Pancreas (tissue), 10 donors: Measurements from ENCODE around the gene DAAM2. TPM values are rescaled to one million over a fixed set of nuclear protein-coding genes. Genes with fewer than 3 reads are reported as not detected.

Experiments used
- ATAC-seq, 4 donors: fragments of 200-7000 bp; cut with Tn5 transposase; one replicate each; pipeline versions ENCODE4 v1.8.0 to v1.9.1; 2020; ENCODE audit warnings: mild to moderate bottlenecking in 4 of 4, moderate library complexity in 4 of 4
- DNase-seq, 6 donors: peaks; one replicate each; pipeline ENCODE4 v3.0.0-alpha.2; 2020
- FAIRE-seq: peaks from 2 replicates; lab custom pipeline; 2012; peaks lifted over from hg19 to GRCh38; lab: Jason Lieb, UNC
- H3K27ac ChIP-seq, 4 donors: fragments of 200-600 bp; sonication (generic); 1 replicate in 3 of 4; 2 replicates in 1 of 4; pipeline versions ENCODE4 v1.5.0 to v1.8.0; 2020
- H3K27me3 ChIP-seq, 4 donors: fragments of 200-600 bp; one replicate each; pipeline ENCODE4 v1.8.0; 2021
- H3K36me3 ChIP-seq, 3 donors: fragments of 200-600 bp; sonication (generic) in 1 of 3; one replicate each; pipeline versions ENCODE4 v1.5.0 to v1.8.0; 2020 to 2021
- H3K4me1 ChIP-seq, 3 donors: fragments of 200-600 bp; one replicate each; pipeline ENCODE4 v1.8.0; 2021
- H3K4me3 ChIP-seq, 4 donors: fragments of 200-600 bp; sonication (generic) in 2 of 4; one replicate each; pipeline versions ENCODE4 v1.5.0 to v1.8.0; 2020 to 2021
- H3K9me3 ChIP-seq, 4 donors: fragments of 200-600 bp; one replicate each; pipeline ENCODE4 v1.8.0; 2021
- WGBS, 2 donors: extraction: QIAGEN DNeasy Blood & Tissue Kit; methylation state at CpG; one replicate each; pipeline ENCODE4 v1.1.7; 2013; 5-methylcytosine and 5-hydroxymethylcytosine counted together
- intact Hi-C, 3 donors: fragments of 100-400 bp; cut with DNase I; formaldehyde crosslinking; loops; one replicate each; pipeline versions ENCODE4 v1.11.1 to v1.14.2; 2022
- polyA plus RNA-seq, 2 donors: library from polyadenylated mRNA; stranded (reverse); fragments of 200-250 nt; gene quantifications; one replicate each; pipeline ENCODE4 v1.2.3, GENCODE V29; 2013
- total RNA-seq, 6 donors: library from RNA; stranded (reverse); fragmentation: NEBNext Ultra II Directional in 4 of 6; extraction: Animal tissue kit (Norgen Biotek cat#: 25700) in 4 of 6; gene quantifications; one replicate each; pipeline versions ENCODE4 v1.2.1 to v1.2.4, GENCODE V29; 2021 to 2023
- TF ChIP-seq, protein P1 (sequence below), 4 donors: fragments of 200-600 bp; sonication (generic) in 3 of 4; IDR thresholded peaks; one replicate each; pipeline versions ENCODE4 v1.5.0 to v1.8.0; 2021; ENCODE audit warnings: antibody characterized with exemption in 4 of 4
- donor health status: healthy with polysubstance abuse.
- donor health status: DM: no; HTN: no; CAD: no; lungs with moderate emphysema.
- donor health status: DM: no; HTN: no; CAD: no.
- donor health status: control.
- donor health status: control.
- donor health status: Bipolar disorder and iron deficiency.
- donor health status: DM: yes; HTN: yes; CAD: no.
- donor health status: DM: no; HTN: no; CAD: no.
- donor health status: DM: no; HTN: no; CAD: no.
- donor health status: DM: yes; HTN: yes; CAD: no.

The DAAM2 gene
- total and polyA plus RNA-seq, 8 donors, result 4.0 to 10.5 (median 7.2) TPM

DNA sequence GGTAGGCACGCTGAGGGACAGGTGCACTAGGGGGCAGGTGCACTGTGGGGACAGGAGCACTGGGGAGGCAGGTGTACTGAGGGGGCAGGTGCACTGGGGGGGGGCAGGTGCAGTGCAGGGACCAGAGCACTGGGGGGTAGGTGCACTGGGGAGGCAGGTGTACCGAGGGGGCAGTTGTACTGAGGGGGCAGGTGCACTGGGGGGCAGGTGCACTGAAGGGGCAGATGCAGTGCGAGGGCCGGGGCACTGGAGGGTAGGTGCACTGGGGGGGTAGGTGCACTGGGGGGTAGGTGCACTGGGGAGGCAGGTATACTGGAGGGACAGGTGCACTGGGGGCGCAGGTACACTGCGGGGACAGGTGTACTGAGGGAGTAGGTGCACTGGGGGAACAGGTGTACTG, 39.5 kb downstream of the DAAM2 start:
- no peaks in the 10 kb centered on the region for H3K4me1 ChIP-seq

DNA sequence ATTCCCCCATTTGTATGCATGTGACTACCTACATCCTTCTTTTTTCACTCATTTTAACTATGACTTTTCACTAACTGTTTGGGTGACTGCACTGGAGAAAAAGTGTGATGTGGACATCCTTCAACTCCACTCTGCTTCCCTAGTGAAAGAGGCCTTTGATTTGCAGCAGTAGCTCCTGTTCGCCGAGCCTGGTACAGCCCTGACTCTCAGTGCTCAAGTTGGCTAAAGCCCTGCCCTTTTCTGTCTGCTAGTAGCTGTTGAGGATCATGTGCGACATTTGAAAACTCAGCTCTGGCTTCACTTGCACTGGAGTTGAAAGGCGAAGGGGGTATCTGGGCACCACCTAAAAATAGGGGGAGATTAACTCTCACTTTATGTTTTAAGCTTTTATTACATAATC, 42.1 kb downstream of the DAAM2 start:
- intact Hi-C loops, result no loop called here
- no peak for ATAC-seq
- TF ChIP-seq, protein P1, sequence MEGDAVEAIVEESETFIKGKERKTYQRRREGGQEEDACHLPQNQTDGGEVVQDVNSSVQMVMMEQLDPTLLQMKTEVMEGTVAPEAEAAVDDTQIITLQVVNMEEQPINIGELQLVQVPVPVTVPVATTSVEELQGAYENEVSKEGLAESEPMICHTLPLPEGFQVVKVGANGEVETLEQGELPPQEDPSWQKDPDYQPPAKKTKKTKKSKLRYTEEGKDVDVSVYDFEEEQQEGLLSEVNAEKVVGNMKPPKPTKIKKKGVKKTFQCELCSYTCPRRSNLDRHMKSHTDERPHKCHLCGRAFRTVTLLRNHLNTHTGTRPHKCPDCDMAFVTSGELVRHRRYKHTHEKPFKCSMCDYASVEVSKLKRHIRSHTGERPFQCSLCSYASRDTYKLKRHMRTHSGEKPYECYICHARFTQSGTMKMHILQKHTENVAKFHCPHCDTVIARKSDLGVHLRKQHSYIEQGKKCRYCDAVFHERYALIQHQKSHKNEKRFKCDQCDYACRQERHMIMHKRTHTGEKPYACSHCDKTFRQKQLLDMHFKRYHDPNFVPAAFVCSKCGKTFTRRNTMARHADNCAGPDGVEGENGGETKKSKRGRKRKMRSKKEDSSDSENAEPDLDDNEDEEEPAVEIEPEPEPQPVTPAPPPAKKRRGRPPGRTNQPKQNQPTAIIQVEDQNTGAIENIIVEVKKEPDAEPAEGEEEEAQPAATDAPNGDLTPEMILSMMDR (IDR thresholded peaks at IDR 0.05), result no peak
- Histone ChIP-seq H3K4me1 (no peaks in the 10 kb centered on the region), H3K4me3 (no peak overlapping the region), H3K27ac (no peak overlapping the region), H3K27me3 (no peaks in the 10 kb centered on the region), H3K9me3 (no peaks in the 10 kb centered on the region), H3K36me3 (no peaks in the 10 kb centered on the region)
- no peak for DNase-seq
- 90 to 91% methylated on average over 4 of the region's 4 CpGs for WGBS, 2 donors
- no peak for FAIRE-seq

More for the DNA sequence above, 39.5 kb downstream of the DAAM2 start:
- 86 to 87% methylated on average over 6 of the region's 6 CpGs for WGBS, 2 donors
- Histone ChIP-seq H3K9me3 (no peaks in the 10 kb centered on the region), H3K27me3 (no peaks in the 10 kb centered on the region), H3K27ac (no peak overlapping the region), H3K36me3 (no peaks in the 10 kb centered on the region), H3K4me3 (no peak overlapping the region)
- TF ChIP-seq, protein P1 (IDR thresholded peaks at IDR 0.05), result no peak
- intact Hi-C loops, result no loop called here
- FAIRE-seq, result no peak
- no peak for ATAC-seq
- no peak for DNase-seq

DNA sequence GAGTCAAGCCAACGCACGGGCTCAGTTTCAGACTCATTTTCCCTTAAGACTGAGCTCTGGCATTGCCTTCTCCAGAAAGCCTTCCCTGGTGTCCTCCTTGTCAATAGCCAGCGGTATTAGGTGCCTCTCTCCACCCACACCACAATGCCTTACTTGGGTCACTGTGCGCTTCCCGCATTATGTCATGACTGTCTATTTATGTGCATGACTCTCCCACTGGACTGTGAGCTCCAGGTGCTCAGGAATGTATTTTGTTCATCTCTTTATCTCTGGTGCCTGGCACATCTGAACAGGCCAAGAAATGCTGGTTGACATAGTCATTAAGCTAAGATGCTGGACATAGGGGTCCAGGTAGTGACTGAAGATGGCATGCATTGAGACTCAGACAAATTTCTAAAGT, 42.7 kb downstream of the DAAM2 start:
- FAIRE-seq (no peak), DNase-seq (no peak), ATAC-seq (no peak)
- TF ChIP-seq, protein P1 (IDR thresholded peaks at IDR 0.05), result no peak
- WGBS, 2 donors, result 87 to 94% methylated on average over 5 of the region's 5 CpGs
- intact Hi-C loops, result no loop called here
- H3K4me1 ChIP-seq, result no peaks in the 10 kb centered on the region
- H3K27me3 ChIP-seq, result no peaks in the 10 kb centered on the region
- no peak overlapping the region for H3K4me3 ChIP-seq
- no peak overlapping the region for H3K27ac ChIP-seq
- no peaks in the 10 kb centered on the region for H3K9me3 ChIP-seq
- no peaks in the 10 kb centered on the region for H3K36me3 ChIP-seq

DNA sequence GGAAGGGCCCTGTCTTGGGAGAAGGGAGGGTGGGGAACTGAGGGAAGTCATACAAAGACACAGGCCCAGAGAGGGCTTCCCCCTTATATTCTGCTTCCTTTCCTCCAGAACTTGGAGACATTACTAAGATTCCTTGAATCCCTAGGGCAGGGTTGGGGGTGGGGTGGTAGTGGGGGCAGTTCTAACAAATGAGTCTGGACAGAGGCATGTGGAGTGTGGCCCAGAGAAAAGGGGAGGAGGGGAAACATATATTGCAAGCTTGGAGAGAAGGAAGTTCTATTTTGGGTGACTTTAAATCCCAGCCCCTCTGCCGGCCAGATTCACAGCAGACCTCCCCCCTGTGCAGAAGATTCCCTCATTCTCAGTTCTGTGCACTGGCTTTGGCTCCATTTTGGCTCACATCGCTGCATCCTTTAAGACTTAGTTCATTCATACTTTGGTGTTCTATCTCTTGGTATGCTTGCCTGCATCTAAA, 43.7 kb downstream of the DAAM2 start:
- DNase-seq (no peak), ATAC-seq (no peak), FAIRE-seq (no peak)
- H3K27me3 ChIP-seq, result no peaks in the 10 kb centered on the region
- TF ChIP-seq, protein P1 (IDR thresholded peaks at IDR 0.05), result no peak
- no peaks in the 10 kb centered on the region for H3K9me3 ChIP-seq
- H3K27ac ChIP-seq, result no peak overlapping the region
- WGBS, 2 donors, result 82 to 93% methylated on average over 2 of the region's 2 CpGs
- H3K4me3 ChIP-seq, result no peak overlapping the region
- intact Hi-C loops, result no loop called here
- no peaks in the 10 kb centered on the region for H3K36me3 ChIP-seq
- H3K4me1 ChIP-seq, result no peaks in the 10 kb centered on the region

DNA sequence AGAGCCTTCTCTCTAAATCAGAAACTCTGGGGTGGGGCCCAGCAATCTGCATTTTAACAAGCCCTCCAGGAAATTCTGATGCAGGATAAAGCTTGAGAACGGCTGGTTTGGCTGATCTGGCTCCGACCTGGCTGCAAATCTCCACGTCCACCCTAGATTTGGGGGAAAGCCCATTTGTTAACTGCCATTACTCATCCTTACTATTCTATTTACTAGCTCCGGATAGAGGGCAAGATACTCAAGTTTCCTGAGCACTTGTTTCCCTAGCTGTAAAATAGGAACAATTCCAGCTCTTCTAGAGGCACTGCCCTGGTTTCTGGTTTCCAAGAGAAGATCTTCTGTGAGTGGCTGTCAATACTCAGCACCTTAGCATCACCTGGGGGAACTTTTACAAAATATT, 44.4 kb downstream of the DAAM2 start:
- WGBS, 2 donors, result 71 to 80% methylated on average over 4 of the region's 4 CpGs
- Histone ChIP-seq H3K9me3 (no peaks in the 10 kb centered on the region), H3K27me3 (no peaks in the 10 kb centered on the region), H3K4me1 (no peaks in the 10 kb centered on the region), H3K36me3 (no peaks in the 10 kb centered on the region), H3K4me3 (no peak overlapping the region), H3K27ac (no peak overlapping the region)
- intact Hi-C loops, result no loop called here
- ATAC-seq (no peak), FAIRE-seq (no peak), DNase-seq (no peak)
- TF ChIP-seq, protein P1 (IDR thresholded peaks at IDR 0.05), result no peak
